Nephron (organoid): ENCODE measurements around the gene ZNF143.
A peak's percentile ranks its signal among the peaks of the same experiment; 100 is the strongest.
"Not testable (repeated sequence)": the region's sequence is repeated elsewhere in the genome, so short reads cannot be mapped to it uniquely, and the experiment has no call there.

Experiments
- H3K27ac Mint-ChIP-seq, 3 experiments: 2 replicates each; pipeline ENCODE4 v1.8.0; 2020; ENCODE audit warnings: mixed read lengths in 3 of 3, mild to moderate bottlenecking in 2 of 3, moderate library complexity in 1 of 3
- H3K27me3 Mint-ChIP-seq: 2 replicates; pipeline ENCODE4 v1.8.0; 2021; ENCODE audit warnings: low read depth, mild to moderate bottlenecking, moderate library complexity, mixed read lengths
- H3K36me3 Mint-ChIP-seq: 2 replicates; pipeline ENCODE4 v1.8.0; 2020; ENCODE audit warnings: low read depth, mixed read lengths
- H3K4me1 Mint-ChIP-seq: 2 replicates; pipeline ENCODE4 v1.8.0; 2020; ENCODE audit warnings: mixed read lengths
- H3K4me3 Mint-ChIP-seq, 3 experiments: 2 replicates each; pipeline ENCODE4 v1.8.0; 2020; ENCODE audit warnings: mild to moderate bottlenecking in 3 of 3, mixed read lengths in 3 of 3, moderate library complexity in 2 of 3
- H3K9me3 Mint-ChIP-seq: 2 replicates; pipeline ENCODE4 v1.8.0; 2020; ENCODE audit warnings: mixed read lengths
- CTCF ChIP-seq, 3 experiments: fragments of 200-600 bp; sonication (generic); IDR thresholded peaks; one replicate each; pipeline ENCODE4 v1.5.0; 2021; ENCODE audit warnings: antibody characterized with exemption in 3 of 3; ENCODE audit not compliant: unreplicated experiment in 3 of 3

Gene ZNF143

GRCh38 chr11:9460322-9461062 lies at the start of gene ZNF143:
ZNF143 (plus strand) TSS chr11:9461012; CDS start chr11:9471309, 10,297 bp downstream.
- H3K4me3 Mint-ChIP-seq = peak within 1 kb of the TSS; percentile 97 to 98 (median 97)
- peaks cover 28% of the 10 kb centered on the region for H3K4me1 Mint-ChIP-seq
- peaks cover 11% of the 10 kb centered on the region for H3K36me3 Mint-ChIP-seq
- no peaks in the 10 kb centered on the region for H3K9me3 Mint-ChIP-seq
- H3K27ac Mint-ChIP-seq = peak within 1 kb of the TSS; percentile 99 to 100 (median 99)
- no peak for TF ChIP-seq CTCF (IDR thresholded peaks at IDR 0.05; ENCODE audit: unreplicated experiment in 3 of 3)
- H3K27me3 Mint-ChIP-seq = no peaks in the 10 kb centered on the region

GRCh38 chr11:9428706-9429105 lies 32.1 kb upstream of the ZNF143 start:
- Mint-ChIP-seq H3K27me3 (no peaks in the 10 kb centered on the region), H3K4me1 (no peaks in the 10 kb centered on the region), H3K27ac (no peak overlapping the region), H3K9me3 (no peaks in the 10 kb centered on the region), H3K4me3 (no peak overlapping the region), H3K36me3 (peaks cover 64% of the 10 kb centered on the region)
- TF ChIP-seq CTCF (IDR thresholded peaks at IDR 0.05; ENCODE audit: unreplicated experiment in 3 of 3) = no peak

GRCh38 chr11:9438611-9439010 lies 22.2 kb upstream of the ZNF143 start:
- no peak for TF ChIP-seq CTCF (IDR thresholded peaks at IDR 0.05; ENCODE audit: unreplicated experiment in 3 of 3)
- no peaks in the 10 kb centered on the region for H3K4me1 Mint-ChIP-seq
- H3K4me3 Mint-ChIP-seq = no peak overlapping the region
- H3K9me3 Mint-ChIP-seq = no peaks in the 10 kb centered on the region
- no peak overlapping the region for H3K27ac Mint-ChIP-seq
- peaks cover 76% of the 10 kb centered on the region for H3K36me3 Mint-ChIP-seq
- no peaks in the 10 kb centered on the region for H3K27me3 Mint-ChIP-seq

GRCh38 chr11:9446230-9446629 lies 14.6 kb upstream of the ZNF143 start:
- Mint-ChIP-seq H3K36me3 (peaks cover 58% of the 10 kb centered on the region), H3K4me3 (no peak overlapping the region), H3K27me3 (no peaks in the 10 kb centered on the region), H3K9me3 (peaks cover 6% of the 10 kb centered on the region), H3K27ac (no peak overlapping the region), H3K4me1 (no peaks in the 10 kb centered on the region)
- no peak for TF ChIP-seq CTCF (IDR thresholded peaks at IDR 0.05; ENCODE audit: unreplicated experiment in 3 of 3)

GRCh38 chr11:9448576-9449352 lies 12.0 kb upstream of the ZNF143 start:
- no peak for TF ChIP-seq CTCF (IDR thresholded peaks at IDR 0.05; ENCODE audit: unreplicated experiment in 3 of 3)
- Mint-ChIP-seq H3K9me3 (peaks cover 16% of the 10 kb centered on the region), H3K4me1 (no peaks in the 10 kb centered on the region), H3K27me3 (no peaks in the 10 kb centered on the region), H3K36me3 (peaks cover 55% of the 10 kb centered on the region), H3K27ac (no peak overlapping the region), H3K4me3 (no peak overlapping the region)

GRCh38 chr11:9452023-9452422 lies 8.8 kb upstream of the ZNF143 start:
- peaks cover 35% of the 10 kb centered on the region for H3K36me3 Mint-ChIP-seq
- H3K27me3 Mint-ChIP-seq, H3K4me3 Mint-ChIP-seq: not testable (repeated sequence)

More at GRCh38 chr11:9452023-9452422, 8.8 kb upstream of the ZNF143 start:
- H3K4me1 Mint-ChIP-seq, H3K27ac Mint-ChIP-seq: not testable (repeated sequence)
- peaks cover 16% of the 10 kb centered on the region for H3K9me3 Mint-ChIP-seq
